Hepatocyte (in vitro differentiated cells): ENCODE measurements around the gene PCED1A.

Source experiments
- CTCF ChIP-seq: fragments of 200-600 bp; sonication (generic); IDR thresholded peaks from 2 replicates; pipeline ENCODE4 v1.5.1; 2016; ENCODE audit warnings: antibody characterized with exemption, mild to moderate bottlenecking; ENCODE audit not compliant: poor library complexity
- EZH2 ChIP-seq: fragments of 200-600 bp; sonication (generic); IDR thresholded peaks from 2 replicates; pipeline ENCODE4 v1.6.1; 2016; ENCODE audit warnings: antibody characterized with exemption, mild to moderate bottlenecking, borderline replicate concordance
- EZH2phosphoT487 ChIP-seq: fragments of 200-600 bp; sonication (generic); IDR thresholded peaks from one replicate; pipeline ENCODE4 v1.6.1; 2018; ENCODE audit warnings: antibody characterized with exemption, mild to moderate bottlenecking, low read depth, moderate library complexity; ENCODE audit not compliant: unreplicated experiment, severe bottlenecking

- TF ChIP-seq CTCF, result no peak
- no peak for TF ChIP-seq EZH2
- no peak for TF ChIP-seq EZH2phosphoT487
Observed at GRCh38 chr20:2880650-2881049, 40.2 kb upstream of the PCED1A start.
